BJ (cell line): ENCODE data around the gene PLAA. TPM values are rescaled to one million over a fixed set of nuclear protein-coding genes. Genes with fewer than 3 reads are reported as not detected.
"Not testable (repeated sequence)": the region's sequence is repeated elsewhere in the genome, so short reads cannot be mapped to it uniquely, and the experiment has no call there.

ENCODE experiments used
- CTCF ChIA-PET: fragments of 350-600 bp; formaldehyde crosslinking; extraction: SDS; loops from one replicate; lab custom pipeline; 2021; ENCODE audit warnings: antibody characterized with exemption, inconsistent platforms; lab: Yijun Ruan, JAX
- POLR2A ChIA-PET: fragments of 300-600 bp; sonication (Branson Sonifier 250); formaldehyde crosslinking; extraction: SDS; loops from one replicate; lab custom pipeline; 2021; ENCODE audit warnings: antibody characterized with exemption; lab: Charles Lee
- DNase-seq: peaks from one replicate; pipeline ENCODE4 v3.0.0-alpha.2; 2011; ENCODE audit warnings: low read depth
- H3K27me3 ChIP-seq: 2 replicates; pipeline ENCODE4 v1.6.0; 2011; ENCODE audit warnings: low read length; ENCODE audit not compliant: control insufficient read depth, insufficient read depth
- H3K36me3 ChIP-seq: 2 replicates; pipeline ENCODE4 v1.5.1; 2011; ENCODE audit warnings: low read length; ENCODE audit not compliant: control insufficient read depth, insufficient read depth
- H3K4me3 ChIP-seq: 2 replicates; pipeline ENCODE4 v1.5.1; 2011; ENCODE audit warnings: low read depth, mild to moderate bottlenecking, control low read depth, low read length
- CTCF ChIP-seq: IDR thresholded peaks from 2 replicates; pipeline ENCODE4 v1.5.1; 2011; ENCODE audit warnings: low read depth, mild to moderate bottlenecking, control low read depth, inconsistent platforms, low read length, moderate library complexity; ENCODE audit not compliant: insufficient read depth
- polyA plus RNA-seq: library from polyadenylated mRNA; depleted of rRNA; stranded (reverse); fragments of >200 nt; gene quantifications from 2 replicates; pipeline ENCODE4 v1.2.3, GENCODE V29; 2011

The PLAA gene
- polyA plus RNA-seq, 1 experiment: 7.4 TPM

DNA sequence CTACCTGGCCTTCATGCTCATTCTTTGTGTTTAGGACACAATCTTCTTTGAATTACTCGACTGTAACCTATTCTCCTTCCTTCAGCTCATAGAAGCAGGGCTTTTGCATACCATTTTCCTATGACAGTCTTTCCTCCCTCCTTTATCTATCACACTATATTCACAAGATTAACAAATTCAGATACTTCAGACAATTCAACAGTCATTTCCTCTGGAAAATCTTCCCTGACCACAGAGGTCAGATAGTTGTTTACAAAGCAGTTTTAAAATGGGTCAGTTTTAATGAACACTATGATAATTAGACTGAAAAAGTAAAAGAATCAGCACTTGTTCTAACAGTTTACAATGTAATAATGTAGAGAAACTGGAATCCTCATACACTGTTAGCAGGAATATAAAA, 58.8 kb downstream of the PLAA start:
- H3K36me3 ChIP-seq: no peaks in the 10 kb centered on the region; the same call in 1 of the 2 replicates
- no peak for DNase-seq

DNA sequence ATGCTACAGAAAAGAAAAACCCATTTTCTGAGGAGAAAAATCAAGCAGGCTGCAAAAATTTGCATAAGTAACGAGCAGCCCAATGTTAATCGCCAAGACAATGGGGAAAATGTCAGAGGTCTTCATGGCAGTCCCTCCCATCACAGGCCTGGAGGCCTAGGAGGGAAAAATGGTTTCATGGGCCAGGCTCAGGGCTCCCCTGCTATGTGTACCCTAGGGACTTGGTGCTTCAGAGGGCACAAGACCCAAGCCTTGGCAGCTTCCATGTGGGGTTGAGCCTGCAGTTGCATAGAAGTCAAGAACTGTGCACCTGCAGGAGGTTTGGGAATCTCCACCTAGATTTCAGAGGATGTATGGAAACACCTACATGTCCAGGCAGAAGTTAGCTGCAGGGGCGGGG, 64.9 kb downstream of the PLAA start:
- ChIA-PET CTCF (no interaction called here), POLR2A (no interaction called here)
- H3K27me3 ChIP-seq: no peaks in the 10 kb centered on the region
- no peak for TF ChIP-seq CTCF
- H3K4me3 ChIP-seq: no peak overlapping the region
- no peak for DNase-seq
- peaks cover 5% of the 10 kb centered on the region; the same call in 1 of the 2 replicates for H3K36me3 ChIP-seq

More for the DNA sequence above, 58.8 kb downstream of the PLAA start:
- Histone ChIP-seq H3K4me3 (no peak overlapping the region), H3K27me3 (no peaks in the 10 kb centered on the region)
- ChIA-PET POLR2A (no interaction called here), CTCF (interaction anchor here (0.7 kb wide), 1 partner anchor 66 kb away, joined by 3 read pairs; no protein-coding TSS in a partner anchor)
- TF ChIP-seq CTCF: no peak

- no peak for TF ChIP-seq CTCF
- Histone ChIP-seq H3K36me3 (peaks cover 5% of the 10 kb centered on the region; the same call in 1 of the 2 replicates), H3K27me3 (no peaks in the 10 kb centered on the region), H3K4me3 (no peak overlapping the region)
- ChIA-PET CTCF (interaction anchor here (1.0 kb wide), 1 partner anchor 12 kb away, joined by 3 read pairs; no protein-coding TSS in a partner anchor), POLR2A (no interaction called here)
- DNase-seq: no peak
Observed at GRCh38 chr9:26880262-26880661, 66.8 kb downstream of the PLAA start.

- CTCF ChIA-PET, DNase-seq, H3K27me3 ChIP-seq, H3K36me3 ChIP-seq, H3K4me3 ChIP-seq, POLR2A ChIA-PET: not testable (repeated sequence)
Observed at GRCh38 chr9:26875155-26875554, 71.9 kb downstream of the PLAA start.

- no peaks in the 10 kb centered on the region for H3K36me3 ChIP-seq
- TF ChIP-seq CTCF: no peak
- no peaks in the 10 kb centered on the region for H3K27me3 ChIP-seq
- POLR2A ChIA-PET: no interaction called here
- CTCF ChIA-PET: no interaction called here
- no peak for DNase-seq
- H3K4me3 ChIP-seq: no peak overlapping the region
Observed at GRCh38 chr9:26870292-26870691, 76.8 kb downstream of the PLAA start.

- CTCF ChIA-PET: no interaction called here
- H3K27me3 ChIP-seq: no peaks in the 10 kb centered on the region
- no peak for DNase-seq
- peak; percentile 9; the same call in 1 of the 2 replicates for TF ChIP-seq CTCF
- H3K4me3 ChIP-seq: no peak overlapping the region
- POLR2A ChIA-PET: no interaction called here
- no peaks in the 10 kb centered on the region for H3K36me3 ChIP-seq
Observed at GRCh38 chr9:26863074-26863473, 84.0 kb downstream of the PLAA start.
